ENCODE data around the gene ZNF839.

The ZNF839 gene

DNA sequence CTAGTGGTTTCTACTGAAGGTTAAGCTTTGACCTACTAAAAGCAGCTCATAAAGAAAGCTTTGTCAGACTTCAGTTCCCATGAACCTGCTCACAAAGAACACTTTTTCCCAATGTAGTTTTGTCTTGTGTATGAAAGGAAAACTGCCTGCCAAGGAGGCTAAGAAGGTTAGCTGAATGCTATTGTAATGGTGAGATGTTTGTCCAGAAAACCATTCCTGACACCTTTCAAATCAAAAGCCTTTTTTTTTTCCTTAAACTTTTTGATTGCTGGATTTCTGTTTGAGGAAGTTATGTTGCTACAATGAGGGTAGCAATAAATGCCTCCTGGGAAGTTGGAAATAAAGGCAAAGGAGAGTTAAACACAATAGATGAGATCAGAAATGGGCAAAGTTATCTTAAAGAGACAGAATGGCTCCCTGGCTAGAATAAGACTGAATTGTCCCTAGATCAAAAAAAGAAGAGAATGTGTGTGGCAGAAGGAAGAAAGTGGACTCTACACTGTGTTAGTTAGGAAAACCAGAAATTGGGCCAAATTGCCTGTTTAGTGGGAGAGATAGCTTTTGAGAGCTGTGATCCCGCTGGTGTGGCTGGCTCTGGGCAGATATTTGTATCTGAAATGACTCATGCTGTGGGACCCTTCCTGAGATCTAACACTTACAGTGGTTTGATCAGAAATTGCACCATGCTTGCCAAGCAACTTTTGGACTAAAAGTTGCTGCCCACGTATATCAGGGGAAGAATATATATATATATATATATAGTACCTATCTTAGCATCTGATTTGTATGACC is 70.7 kb downstream of the ZNF839 start:
- no peaks in the 10 kb centered on the region for H3K36me3 ChIP-seq (ENCODE audit: insufficient read depth)
- no peaks in the 10 kb centered on the region for H4K20me1 ChIP-seq (ENCODE audit: insufficient read depth)
- H3K9ac ChIP-seq = no peak overlapping the region
- H3K4me3 ChIP-seq (IDR thresholded peaks at IDR 0.05; ENCODE audit: insufficient read depth, low read depth, low read length) = no peak overlapping the region
- H3K27me3 ChIP-seq (ENCODE audit: insufficient read depth, low read depth) = no peaks in the 10 kb centered on the region
- no peak overlapping the region for H3K27ac ChIP-seq
- TF ChIP-seq, protein P1, sequence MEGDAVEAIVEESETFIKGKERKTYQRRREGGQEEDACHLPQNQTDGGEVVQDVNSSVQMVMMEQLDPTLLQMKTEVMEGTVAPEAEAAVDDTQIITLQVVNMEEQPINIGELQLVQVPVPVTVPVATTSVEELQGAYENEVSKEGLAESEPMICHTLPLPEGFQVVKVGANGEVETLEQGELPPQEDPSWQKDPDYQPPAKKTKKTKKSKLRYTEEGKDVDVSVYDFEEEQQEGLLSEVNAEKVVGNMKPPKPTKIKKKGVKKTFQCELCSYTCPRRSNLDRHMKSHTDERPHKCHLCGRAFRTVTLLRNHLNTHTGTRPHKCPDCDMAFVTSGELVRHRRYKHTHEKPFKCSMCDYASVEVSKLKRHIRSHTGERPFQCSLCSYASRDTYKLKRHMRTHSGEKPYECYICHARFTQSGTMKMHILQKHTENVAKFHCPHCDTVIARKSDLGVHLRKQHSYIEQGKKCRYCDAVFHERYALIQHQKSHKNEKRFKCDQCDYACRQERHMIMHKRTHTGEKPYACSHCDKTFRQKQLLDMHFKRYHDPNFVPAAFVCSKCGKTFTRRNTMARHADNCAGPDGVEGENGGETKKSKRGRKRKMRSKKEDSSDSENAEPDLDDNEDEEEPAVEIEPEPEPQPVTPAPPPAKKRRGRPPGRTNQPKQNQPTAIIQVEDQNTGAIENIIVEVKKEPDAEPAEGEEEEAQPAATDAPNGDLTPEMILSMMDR (conservative IDR thresholded peaks at IDR 0.05; ENCODE audit: low read depth, low read length) = no peak
- no peak overlapping the region for H3K4me2 ChIP-seq
- no peaks in the 10 kb centered on the region for H3K4me1 ChIP-seq (ENCODE audit: low read depth, poor library complexity, severe bottlenecking)
- H3K79me2 ChIP-seq (ENCODE audit: insufficient read depth, low read depth) = no peaks in the 10 kb centered on the region
- no peak overlapping the region for H2AFZ ChIP-seq (ENCODE audit: low read depth)
